NCI-H748 (cell line): ENCODE results near the gene RHBDD1.

ENCODE experiments used
- DNase-seq: peaks from one replicate; lab custom pipeline; 2025; ENCODE audit not compliant: unreplicated experiment; lab: John Stamatoyannopoulos, UW

RHBDD1 gene

GRCh38 chr2:226835796-226836547 lies at the start of gene RHBDD1:
Gene RHBDD1 (plus strand): TSS chr2:226836054. CDS start chr2:226864694, 28,640 bp downstream.
- peak; percentile 97 for DNase-seq

DNA sequence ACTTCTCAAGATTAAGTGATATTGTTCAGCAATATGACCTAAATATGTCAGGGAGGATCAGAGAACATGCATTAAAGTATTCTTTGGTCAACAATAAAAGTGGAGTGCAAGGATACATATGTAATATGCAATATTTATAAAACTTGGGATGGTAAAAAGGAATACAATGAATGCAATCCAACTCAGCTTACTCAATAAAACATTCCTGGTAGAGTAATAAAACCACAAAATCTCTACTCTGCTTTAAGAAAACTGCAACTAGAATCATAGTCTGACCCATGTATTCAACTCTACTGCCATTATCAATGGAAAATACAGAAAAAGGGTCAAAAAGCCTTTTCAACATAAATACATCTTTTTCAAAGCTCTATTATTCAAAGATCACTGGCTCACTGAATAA lies 47.8 kb upstream of the RHBDD1 start:
- no peak for DNase-seq

GRCh38 chr2:226788881-226789490 lies 46.9 kb upstream of the RHBDD1 start:
- DNase-seq: no peak

- no peak for DNase-seq
Observed at GRCh38 chr2:226790011-226790410, 45.8 kb upstream of the RHBDD1 start.

- DNase-seq: no peak
Observed at GRCh38 chr2:226790431-226790830, 45.4 kb upstream of the RHBDD1 start.

- peak; percentile 78 for DNase-seq
Observed at GRCh38 chr2:226791056-226791486, 44.8 kb upstream of the RHBDD1 start.

DNA sequence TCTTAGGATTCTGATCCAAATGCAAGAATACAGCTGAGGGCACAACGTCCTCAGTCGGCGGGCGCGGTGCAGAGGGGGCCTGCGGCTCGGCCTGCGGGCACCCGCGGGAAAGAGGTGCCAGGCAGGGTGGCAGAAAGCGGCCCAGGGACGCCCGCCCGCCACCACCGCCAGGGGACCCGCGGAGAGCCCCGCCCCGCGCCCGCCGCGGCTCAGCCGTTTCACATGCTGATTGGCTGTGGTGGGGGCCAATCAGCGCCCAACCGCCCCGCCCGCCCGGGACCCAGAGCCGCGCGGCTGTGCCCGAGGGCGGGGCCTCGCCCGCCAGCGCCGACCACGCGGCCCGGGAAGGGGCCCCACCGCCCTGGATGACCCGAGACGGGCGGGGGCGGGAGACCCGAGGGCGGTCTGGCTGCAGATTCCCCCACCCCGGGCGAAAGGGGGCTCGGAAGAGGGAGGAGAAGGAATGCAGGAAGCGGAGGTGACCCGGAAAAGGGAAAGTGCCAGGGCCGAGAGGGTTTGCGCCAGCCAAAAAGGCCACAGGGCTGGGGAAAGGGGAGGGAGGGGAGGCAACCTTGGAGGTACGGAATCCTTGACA lies 44.3 kb upstream of the RHBDD1 start:
- DNase-seq: peak; percentile 92

GRCh38 chr2:226792155-226792881 lies 43.5 kb upstream of the RHBDD1 start:
- DNase-seq: peak; percentile 40

GRCh38 chr2:226793646-226794045 lies 42.2 kb upstream of the RHBDD1 start:
- DNase-seq: no peak

DNA sequence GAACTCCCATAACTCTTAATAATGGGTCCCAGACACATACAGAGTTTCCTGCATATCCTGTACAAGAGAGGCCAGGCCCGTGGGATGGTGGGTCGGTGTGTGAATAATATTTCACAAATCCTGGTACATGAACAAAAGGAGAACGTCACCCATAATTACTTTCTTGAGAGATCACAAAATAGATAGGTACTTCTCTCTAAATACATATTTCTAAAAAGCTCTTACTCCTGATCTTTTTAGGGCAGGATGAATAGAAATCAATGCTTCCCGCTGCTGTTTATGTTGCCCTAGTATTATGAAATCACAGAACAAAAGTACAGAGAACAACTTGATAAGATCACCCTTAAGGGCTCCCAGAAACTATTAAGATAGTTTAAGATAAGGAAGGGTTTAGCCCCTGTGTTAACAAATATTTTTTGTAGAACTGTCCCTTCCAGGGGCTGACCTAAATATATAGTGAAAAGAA lies 41.6 kb upstream of the RHBDD1 start:
- DNase-seq: no peak

DNA sequence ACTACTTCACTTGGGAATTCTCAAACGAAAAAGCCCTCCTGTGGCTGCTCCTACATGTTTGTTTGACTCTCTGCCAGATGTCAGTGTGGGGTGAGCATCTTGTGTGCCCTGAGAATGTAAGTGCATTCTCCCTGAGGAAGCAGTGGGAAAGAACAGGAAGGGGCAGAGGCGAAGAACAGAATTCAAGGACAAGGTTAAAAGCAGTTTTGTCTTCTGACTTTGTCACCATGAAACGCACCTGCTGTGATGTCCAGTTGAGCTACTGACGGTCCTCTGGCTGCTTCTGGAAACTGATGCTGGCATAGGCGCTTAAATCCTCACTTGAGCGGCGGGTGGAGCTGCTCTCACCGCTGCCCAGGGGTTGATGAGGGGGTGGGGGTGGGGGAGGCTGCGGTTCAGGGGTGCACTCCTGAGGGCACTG lies 41.1 kb upstream of the RHBDD1 start:
- DNase-seq: no peak

DNA sequence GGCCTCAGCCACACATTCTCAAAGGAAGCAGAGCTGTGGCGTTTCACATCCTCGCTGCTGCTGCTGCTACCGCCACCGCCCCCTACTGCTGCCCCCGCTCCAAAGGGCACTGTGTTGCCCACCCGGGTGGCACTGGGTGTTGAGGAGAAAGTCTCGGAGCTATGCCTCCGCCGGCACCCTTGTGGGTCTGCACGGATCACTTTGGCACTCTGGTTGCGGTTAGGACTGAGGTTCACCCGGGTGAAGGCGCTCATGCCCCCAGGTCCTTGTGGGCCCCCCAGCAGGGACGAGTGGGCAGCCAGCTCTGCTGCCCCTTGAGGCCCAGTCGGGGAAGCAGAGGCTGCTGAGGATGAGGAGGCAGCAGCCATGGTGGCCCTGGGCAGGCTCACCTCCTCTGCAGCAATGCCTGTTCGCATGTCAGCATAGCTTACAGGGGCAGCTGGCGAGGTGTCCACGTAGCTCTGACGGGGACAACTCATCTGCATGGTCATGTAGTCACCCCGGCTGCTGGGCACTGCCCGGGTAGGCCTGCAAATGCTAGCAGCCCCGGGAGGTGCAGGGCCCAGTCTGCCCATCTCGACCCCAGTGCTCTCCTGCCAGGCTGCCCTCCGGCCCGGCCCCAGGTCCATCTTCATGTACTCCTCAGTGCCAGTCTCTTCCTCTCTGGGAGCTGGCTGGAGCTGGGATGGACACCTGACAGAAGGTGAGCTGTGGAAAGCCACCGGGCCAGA lies 40.4 kb upstream of the RHBDD1 start:
- DNase-seq: no peak

GRCh38 chr2:226796012-226796839 lies 39.6 kb upstream of the RHBDD1 start:
- DNase-seq: no peak

DNA sequence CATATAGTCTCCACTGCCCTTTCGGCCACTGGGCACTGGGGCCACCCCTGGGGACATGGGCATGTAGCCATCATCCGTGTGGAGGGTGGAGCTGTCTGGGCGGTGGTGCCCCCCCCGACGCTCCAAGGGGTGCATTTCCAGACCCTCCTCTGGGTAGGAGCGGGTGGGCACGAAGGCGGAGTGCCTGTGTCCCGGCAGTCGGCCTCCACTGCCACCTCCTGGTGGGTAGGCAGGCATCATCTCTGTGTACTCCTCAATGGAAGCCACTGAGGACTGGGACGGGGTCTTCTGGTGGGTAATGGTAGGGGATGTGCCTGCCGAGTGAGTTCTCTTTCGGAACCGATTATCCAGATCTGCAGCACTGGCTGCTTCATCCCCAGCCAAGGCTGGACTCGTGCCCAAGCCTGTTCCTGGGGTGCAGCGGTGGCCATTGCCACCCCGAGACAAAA lies 39.0 kb upstream of the RHBDD1 start:
- peak; percentile 10 for DNase-seq

GRCh38 chr2:226797289-226797988 lies 38.4 kb upstream of the RHBDD1 start:
- DNase-seq: no peak

GRCh38 chr2:226797989-226798421 lies 37.8 kb upstream of the RHBDD1 start:
- no peak for DNase-seq

DNA sequence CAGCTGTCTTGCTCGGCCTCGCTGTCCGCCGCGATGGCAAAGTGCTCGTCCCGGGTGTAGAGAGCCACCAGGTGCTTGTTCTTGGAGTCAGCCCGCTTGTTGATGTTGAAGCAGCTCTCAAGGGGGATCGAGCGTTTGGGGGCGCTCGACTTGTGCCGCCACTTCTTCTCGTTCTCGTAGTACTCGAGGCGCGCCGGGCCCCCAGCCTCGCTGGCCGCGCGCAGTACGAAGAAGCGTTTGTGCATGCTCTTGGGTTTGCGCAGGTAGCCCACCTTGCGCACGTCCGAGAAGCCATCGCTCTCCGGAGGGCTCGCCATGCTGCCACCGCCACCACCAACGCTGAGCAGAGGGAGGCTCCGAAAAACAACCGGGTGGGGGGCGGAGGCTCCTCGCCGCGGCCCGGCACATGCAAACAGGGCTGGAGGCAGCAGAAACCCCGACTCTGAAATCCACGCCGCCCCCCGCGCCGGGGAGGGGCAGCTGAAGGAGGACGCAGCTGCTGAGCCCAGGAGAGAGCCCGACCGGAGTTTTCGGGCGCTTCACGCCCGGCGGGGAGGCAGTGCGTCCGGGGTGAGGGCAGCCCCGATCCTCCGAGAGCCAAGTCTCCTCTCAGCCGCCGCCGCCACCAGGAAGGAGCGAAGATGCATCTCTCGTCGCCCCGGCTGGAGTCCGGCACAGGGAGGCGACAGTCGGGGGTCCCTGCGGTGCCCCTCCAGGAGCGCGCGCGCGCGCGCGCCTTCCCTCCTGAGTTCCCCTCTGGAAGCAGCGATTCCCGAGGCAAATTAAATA lies 37.2 kb upstream of the RHBDD1 start:
- peak; percentile 71 for DNase-seq

DNA sequence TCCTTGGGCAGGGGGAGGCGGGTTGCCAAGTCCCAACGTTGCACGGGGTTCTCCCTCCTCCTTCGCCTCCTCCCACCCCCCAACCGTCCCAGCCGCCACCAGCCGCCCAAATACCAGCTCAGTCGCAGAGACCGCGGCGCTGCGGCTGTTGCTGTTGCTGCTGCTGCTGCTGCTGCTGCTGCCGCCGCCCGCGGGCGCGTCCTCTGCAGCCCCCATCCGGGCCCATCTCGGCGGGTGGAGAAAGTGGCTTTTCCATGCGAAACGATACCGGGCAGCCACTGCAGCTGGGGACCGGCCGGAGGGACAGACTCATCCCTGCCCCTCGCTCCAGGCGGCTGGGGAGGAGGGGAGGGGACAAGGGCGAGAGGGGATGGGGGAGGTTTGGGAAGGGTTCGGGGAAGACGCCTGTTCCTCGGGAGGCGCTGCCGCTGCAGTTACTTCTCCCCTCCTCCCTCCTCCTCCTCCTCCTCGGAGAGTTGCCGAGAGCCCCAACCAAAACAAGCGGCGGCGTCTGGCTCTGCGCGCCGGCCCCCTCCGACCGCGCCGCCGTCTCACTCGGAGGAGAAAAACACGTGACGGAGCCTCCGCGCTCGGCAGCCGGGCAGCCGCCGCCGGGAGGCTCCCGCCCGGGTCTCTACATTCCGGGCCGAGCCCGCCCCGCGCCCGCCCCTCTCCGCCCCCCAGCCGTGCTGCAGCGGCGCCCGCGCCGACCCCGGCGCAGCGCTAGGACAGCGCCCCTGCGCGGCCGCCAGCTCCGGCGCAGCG lies 36.5 kb upstream of the RHBDD1 start, which contains the start of gene IRS1:
Gene IRS1 (minus strand): TSS at position 610 of the 765 bp plus-strand sequence. CDS start 1,082 bp downstream, outside the sequence.
- peak; percentile 80 for DNase-seq
